HG03280 (cell line): ENCODE data around the gene TRERF1.
A peak's percentile ranks its signal among the peaks of the same experiment; 100 is the strongest.

ENCODE experiments used
- ATAC-seq: cut with Tn5 transposase; IDR thresholded peaks from one replicate; pipeline ENCODE4 v1.9.1; 2021; ENCODE audit warnings: mild to moderate bottlenecking, moderate library complexity; ENCODE audit not compliant: unreplicated experiment

Gene TRERF1

GRCh38 chr6:42278131-42278853 lies 173.4 kb downstream of the TRERF1 start:
- ATAC-seq = no peak

- ATAC-seq = no peak
These were observed 175.5 kb downstream of the TRERF1 start for GRCh38 chr6:42276034-42276890.

GRCh38 chr6:42275376-42276033 lies 176.2 kb downstream of the TRERF1 start:
- ATAC-seq = no peak

- ATAC-seq = no peak
These were observed 176.8 kb downstream of the TRERF1 start for GRCh38 chr6:42274898-42275297.

DNA sequence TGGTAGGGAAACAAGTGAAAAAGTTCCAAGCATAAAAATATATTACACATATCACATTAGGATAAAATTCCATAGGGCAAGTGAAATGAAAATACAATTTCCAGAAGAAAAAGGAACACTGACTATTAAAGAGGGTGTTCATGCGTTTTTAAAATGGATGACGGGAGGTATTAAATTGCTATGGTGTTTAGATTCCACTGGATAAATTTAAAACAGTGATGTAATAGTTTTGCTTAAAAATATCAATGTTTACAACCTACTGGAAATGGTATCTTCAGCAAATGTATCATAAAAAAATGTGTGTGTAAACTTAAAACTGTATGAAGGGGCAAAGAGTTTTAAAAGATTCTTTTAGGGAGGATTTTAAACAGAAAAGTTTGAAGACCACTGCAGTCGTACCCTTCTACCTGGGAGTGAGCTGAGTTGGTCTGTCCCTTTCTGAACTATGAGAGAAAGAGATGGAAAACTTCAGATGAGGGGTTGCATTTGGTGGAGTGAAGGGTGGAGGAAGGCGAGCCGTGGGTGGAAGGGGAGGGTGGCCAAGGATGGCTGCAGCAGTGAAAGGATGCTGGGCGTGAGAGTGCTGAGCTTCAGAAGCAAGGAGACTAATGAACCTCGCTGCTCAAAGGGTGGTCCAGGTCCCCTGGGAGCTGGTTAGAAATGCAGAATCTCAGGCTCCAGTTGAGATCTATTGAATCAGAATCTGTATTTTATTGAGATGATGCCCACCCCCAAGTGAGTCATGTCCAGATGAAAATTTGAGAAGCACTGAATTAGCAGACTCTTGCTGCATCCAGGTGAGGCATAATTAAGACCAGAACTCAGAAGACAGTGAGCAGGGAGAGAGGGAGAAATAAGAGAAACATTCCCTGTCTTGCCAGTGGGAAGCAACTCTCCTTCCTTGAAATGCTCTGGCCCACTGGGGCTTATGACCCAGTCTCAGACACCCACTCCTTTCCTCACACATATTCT lies 179.6 kb downstream of the TRERF1 start:
- ATAC-seq = no peak

GRCh38 chr6:42269974-42270510 lies 181.7 kb downstream of the TRERF1 start:
- peak; percentile 39 for ATAC-seq

DNA sequence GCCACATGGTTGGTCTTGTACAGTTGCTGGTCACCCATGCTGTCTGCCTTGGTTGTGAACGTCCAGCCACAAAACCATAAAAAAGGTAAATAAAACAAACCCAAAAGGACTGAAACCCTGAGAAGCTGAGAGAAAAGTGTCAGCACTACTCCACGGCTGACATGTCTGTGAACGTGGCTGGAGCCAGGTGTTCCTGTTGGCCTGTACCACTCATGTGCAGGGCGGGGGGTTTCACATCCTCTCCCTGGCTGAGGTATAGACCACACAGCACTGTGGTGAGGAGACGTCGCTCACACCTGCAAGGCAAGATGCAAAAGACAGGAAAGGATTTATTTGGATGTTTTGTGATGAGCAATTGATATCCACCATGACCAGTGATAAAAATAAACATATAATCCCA lies 182.2 kb downstream of the TRERF1 start:
- peak; percentile 92 for ATAC-seq

GRCh38 chr6:42268835-42269204 lies 182.9 kb downstream of the TRERF1 start:
- no peak for ATAC-seq

DNA sequence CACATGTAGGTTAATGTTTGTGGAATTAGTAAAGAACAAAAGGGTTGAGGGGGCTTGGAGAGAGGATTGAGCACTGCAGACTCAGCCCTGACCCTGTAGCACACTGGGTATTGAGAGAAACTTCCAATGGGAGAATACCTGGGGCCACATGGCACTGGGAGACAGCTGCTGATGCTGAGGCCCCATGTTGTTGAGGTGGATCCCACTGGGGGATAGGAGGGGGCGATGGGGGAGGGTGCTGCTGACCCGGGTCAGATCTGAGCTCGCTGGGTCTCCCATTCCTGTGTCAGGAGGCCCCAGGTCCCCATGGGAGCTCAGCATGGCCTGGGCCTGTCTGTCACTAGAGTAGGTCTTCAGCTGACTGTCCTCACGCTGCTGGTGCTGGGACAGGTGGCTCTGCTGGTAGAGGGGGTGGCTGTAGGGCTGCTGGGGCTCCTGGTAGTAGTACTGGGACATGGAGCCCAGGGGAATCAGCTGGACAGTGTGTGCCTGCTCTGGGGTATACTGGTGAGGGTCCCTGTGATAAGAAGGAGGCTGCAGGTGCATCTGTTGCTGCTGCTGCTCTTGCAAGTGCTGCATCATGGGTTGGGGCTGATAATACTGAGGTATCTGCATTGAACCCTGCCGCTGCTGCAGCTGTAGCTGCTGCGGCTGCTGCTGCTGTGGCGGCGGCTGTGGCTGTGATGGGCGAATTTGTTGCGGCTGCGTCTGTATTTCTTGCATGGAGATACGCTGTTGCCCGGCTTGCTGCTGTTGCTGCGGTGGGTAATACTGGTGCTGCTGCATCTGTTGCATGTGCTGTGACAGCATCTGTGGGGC lies 183.5 kb downstream of the TRERF1 start:
- ATAC-seq = no peak

DNA sequence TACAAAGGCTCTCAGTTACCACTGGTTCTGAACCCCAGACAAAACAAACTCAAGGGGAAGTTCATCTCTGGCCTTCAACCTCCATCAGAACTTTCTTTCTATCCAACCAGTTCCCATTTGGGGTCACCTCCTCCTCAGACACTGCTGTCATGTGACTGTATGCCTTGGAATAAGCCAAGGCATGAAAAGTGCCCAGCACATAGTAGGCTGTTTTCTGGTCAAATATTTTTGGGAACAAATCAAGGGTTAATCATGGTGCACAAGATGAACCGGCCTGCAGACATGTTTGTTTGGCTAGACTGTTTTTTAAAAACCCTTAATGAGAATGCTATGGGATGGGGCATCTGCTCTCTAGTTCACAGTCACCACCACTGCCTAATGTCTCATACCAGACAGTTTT lies 185.2 kb downstream of the TRERF1 start:
- ATAC-seq = no peak

DNA sequence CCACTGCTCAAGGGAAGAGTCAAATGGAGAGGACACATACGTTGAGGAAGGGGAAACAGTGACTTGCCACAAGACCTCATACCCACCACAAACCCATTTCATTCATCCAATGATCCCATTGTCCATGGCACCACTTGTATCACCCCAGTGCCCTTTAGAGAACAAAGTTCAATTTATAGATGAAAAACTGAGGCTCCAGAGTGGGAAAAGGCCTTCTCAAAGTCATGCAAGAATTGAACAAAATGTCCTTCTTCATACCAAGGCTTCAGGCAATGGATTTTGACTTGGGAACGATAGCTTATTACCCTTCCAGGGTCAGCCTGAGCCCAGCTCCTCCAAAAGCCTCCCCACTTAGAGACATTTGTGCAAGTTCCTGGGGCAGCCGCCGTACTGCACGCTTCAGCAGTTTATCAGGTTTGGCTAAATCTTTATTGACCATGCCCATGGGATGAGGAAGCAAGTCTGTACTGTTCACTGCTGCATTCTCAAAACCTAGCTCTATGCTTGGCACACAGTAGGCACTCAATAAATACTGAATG lies 186.8 kb downstream of the TRERF1 start:
- no peak for ATAC-seq

DNA sequence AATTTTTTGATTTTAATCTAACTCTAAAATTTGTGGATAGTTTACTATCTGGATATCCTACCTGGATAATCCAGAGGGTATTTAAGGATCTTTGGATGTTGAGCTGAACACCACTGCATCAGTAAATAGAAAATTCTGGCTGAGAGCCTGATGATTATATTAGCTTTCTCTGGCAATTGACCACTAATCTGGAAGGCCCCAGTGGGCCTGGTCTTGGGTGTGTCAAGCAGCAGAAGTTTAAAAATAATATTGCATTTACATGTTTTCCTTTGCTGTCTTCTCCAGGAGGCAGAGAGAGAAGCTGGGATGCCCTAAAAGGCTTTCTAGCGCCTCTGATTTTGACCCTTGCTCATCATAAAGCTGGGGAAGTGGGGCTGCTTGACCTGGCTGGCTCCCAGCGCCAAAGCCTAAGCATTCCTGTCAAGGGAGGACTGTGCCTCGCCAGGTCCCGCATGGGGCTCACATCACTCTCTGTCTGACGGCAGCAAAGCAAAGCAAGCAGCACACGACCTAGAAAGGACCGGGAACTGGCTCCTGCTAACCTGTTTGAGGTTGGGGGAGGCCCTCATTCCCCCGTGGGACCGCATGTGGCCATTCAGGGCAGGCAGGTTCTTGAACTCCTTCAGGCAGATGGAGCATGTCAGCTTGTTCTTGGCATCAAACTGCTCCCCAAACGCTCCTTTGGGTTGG lies 187.4 kb downstream of the TRERF1 start:
- no peak for ATAC-seq

GRCh38 chr6:42263165-42263728 lies 188.5 kb downstream of the TRERF1 start:
- no peak for ATAC-seq

- ATAC-seq = no peak
These were observed 190.8 kb downstream of the TRERF1 start for GRCh38 chr6:42260972-42261371.

DNA sequence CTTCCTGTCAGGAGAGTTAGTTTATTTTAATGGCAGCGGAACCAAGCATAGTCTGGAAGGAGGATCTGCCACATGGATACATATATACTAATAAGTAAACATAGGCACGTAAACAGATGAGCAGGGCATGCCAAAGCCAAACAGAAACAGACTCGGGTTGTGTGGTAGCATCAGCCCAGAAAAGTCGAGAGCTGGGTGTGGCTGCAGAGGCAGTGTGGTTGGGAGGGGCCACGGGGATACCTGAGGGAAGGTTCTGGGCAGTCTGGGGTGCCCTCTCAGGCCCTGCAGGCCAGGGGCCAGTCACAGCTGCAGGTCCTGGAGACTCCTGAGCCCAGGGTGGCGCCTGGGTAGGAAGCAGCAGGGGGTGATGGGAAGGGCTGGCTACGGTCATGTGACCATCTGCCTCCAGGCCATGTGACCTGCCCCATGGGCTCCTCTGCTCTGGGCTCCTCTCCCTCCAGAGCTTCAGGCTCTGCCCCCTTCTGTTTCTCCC lies 191.3 kb downstream of the TRERF1 start:
- ATAC-seq = no peak

- no peak for ATAC-seq
These were observed 191.8 kb downstream of the TRERF1 start for GRCh38 chr6:42259841-42260395.

- ATAC-seq = no peak
These were observed 192.4 kb downstream of the TRERF1 start for GRCh38 chr6:42259286-42259685.

DNA sequence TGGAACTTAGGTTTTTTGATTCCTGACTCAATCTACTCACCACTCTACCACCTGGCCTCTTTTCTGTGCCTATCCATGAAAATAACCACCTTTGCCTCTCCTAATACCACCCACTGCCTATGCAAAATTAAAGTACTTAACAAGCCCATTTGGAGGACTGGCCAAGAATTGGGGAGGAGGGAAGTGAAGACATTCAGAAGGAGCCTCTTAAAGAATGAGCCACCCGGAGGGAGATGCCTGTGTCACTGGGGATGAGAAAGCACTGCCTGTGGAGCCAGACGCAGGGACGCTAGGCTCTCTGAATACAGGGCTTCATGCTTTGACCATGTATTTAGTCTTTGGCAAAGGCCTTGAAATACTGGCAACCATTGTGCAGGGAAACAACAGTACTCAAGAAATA lies 194.1 kb downstream of the TRERF1 start:
- no peak for ATAC-seq
